OCI-LY1 (cell line): ENCODE data around the gene CMIP.

Experiments
- EZH2 ChIP-seq: fragments of 200-600 bp; sonication (generic), shearing (Covaris generic); IDR thresholded peaks from 2 replicates; pipeline ENCODE4 v1.8.0; 2017; ENCODE audit warnings: borderline replicate concordance, mixed run types, mild to moderate bottlenecking, antibody characterized with exemption, low read length, moderate library complexity, mixed read lengths
- TF ChIP-seq, protein P1 (sequence below): fragments of 200-600 bp; sonication (generic), shearing (Covaris generic); IDR thresholded peaks from 2 replicates; pipeline ENCODE4 v1.5.1; 2017; ENCODE audit warnings: mild to moderate bottlenecking, antibody characterized with exemption, low read length, moderate library complexity, mixed read lengths

DNA sequence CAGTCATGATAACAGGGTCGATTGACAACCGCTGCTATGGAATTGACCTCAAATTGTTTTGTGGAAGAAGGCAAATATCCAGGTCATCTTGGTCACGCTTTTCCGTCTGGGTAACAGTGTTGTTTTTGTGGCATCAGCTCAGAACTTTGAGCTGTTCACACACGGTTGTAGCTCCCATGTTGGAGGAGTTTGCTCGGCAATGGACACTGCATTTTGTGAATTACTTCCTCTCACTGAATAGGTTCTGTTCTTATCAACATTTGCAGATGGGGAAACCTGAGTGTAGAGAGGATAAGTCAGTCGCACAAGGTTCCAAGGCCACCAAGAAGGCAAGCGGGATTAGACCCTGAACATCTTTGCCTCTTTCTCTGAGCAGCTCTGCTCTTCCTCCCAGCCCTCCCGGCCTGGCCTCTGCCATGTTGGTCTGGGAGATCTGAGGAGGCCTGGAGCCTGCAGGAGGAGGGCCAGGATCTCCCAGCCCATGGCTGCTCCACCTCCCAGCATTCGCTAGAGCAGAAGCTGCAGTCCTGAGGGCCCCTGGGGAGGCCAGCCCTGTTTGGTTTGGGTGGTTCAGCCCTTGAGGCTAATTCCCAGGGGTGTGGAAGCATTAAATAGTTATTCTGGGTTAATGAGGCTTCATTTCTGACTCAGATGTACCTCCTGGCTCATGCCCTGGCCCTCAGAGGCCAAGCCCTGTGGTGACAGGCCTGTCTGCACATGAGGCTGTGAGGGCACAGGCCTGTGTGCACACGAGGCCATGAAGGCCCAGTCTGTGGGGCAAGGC is 180.3 kb downstream of the CMIP start:
- TF ChIP-seq, protein P1, sequence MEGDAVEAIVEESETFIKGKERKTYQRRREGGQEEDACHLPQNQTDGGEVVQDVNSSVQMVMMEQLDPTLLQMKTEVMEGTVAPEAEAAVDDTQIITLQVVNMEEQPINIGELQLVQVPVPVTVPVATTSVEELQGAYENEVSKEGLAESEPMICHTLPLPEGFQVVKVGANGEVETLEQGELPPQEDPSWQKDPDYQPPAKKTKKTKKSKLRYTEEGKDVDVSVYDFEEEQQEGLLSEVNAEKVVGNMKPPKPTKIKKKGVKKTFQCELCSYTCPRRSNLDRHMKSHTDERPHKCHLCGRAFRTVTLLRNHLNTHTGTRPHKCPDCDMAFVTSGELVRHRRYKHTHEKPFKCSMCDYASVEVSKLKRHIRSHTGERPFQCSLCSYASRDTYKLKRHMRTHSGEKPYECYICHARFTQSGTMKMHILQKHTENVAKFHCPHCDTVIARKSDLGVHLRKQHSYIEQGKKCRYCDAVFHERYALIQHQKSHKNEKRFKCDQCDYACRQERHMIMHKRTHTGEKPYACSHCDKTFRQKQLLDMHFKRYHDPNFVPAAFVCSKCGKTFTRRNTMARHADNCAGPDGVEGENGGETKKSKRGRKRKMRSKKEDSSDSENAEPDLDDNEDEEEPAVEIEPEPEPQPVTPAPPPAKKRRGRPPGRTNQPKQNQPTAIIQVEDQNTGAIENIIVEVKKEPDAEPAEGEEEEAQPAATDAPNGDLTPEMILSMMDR: no peak
- no peak for TF ChIP-seq EZH2
